ENCODE results near the gene SCN10A. TPM values are rescaled to one million over a fixed set of nuclear protein-coding genes. Genes with fewer than 3 reads are reported as not detected.

The SCN10A gene
- total RNA-seq, 4 donors from 2014 or later = not detected

GRCh38 chr3:38823186-38823585 lies 7.2 kb upstream of the SCN10A start:
- TF ChIP-seq POLR2A (IDR thresholded peaks at IDR 0.05) (no peak), EP300 (IDR thresholded peaks at IDR 0.05) (no peak)
- TF ChIP-seq, protein P1, sequence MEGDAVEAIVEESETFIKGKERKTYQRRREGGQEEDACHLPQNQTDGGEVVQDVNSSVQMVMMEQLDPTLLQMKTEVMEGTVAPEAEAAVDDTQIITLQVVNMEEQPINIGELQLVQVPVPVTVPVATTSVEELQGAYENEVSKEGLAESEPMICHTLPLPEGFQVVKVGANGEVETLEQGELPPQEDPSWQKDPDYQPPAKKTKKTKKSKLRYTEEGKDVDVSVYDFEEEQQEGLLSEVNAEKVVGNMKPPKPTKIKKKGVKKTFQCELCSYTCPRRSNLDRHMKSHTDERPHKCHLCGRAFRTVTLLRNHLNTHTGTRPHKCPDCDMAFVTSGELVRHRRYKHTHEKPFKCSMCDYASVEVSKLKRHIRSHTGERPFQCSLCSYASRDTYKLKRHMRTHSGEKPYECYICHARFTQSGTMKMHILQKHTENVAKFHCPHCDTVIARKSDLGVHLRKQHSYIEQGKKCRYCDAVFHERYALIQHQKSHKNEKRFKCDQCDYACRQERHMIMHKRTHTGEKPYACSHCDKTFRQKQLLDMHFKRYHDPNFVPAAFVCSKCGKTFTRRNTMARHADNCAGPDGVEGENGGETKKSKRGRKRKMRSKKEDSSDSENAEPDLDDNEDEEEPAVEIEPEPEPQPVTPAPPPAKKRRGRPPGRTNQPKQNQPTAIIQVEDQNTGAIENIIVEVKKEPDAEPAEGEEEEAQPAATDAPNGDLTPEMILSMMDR (IDR thresholded peaks at IDR 0.05) = no peak
- Histone ChIP-seq H3K27me3 (no peaks in the 10 kb centered on the region), H3K9me3 (no peaks in the 10 kb centered on the region), H3K4me1 (no peaks in the 10 kb centered on the region), H3K27ac (no peak overlapping the region), H3K4me3 (no peak overlapping the region), H3K36me3 (no peaks in the 10 kb centered on the region)
- DNase-seq (ENCODE audit: low spot score in 2 of 2) = no peak
- WGBS, 2 donors = 83 to 93% methylated on average over 5 of the region's 5 CpGs

- no peak for TF ChIP-seq EP300 (IDR thresholded peaks at IDR 0.05)
Measured at GRCh38 chr3:38811822-38812221, 4.2 kb downstream of the SCN10A start.

DNA sequence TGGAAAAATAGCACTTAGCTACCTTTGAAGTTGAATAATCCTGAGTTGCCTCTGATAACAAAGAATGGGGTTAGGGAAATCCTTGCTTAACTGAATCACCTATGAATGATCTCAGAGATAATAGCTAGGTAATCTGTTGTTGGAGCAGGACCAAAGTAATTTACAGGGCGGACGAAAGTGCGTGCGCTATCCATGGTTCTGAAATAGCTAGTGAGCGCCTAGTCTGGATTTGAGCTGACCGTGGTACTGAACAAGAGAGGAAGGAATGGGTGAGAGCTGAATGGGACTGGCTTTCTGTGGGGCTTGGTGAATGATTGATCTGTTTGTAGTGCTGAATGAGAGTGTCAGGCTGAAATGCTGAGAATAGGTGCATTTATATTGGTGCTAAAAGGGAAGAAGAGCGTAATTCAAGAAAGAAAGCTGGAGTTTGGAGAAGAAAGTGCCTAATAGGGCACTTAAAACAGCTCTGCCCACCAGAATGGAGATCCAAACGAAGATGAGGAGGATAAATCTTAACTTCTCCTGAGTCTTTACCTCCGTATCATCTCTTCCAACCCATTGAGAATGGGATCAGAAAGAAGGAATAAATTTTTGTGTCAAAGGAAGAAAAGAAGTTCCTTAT lies 10.1 kb downstream of the SCN10A start:
- H3K4me1 ChIP-seq = no peaks in the 10 kb centered on the region
- no peaks in the 10 kb centered on the region for H3K9me3 ChIP-seq
- H3K4me3 ChIP-seq = no peak overlapping the region
- WGBS, 2 donors = 16% methylated on average over 9 of the region's 9 CpGs
- H3K27me3 ChIP-seq = no peaks in the 10 kb centered on the region
- H3K36me3 ChIP-seq = no peaks in the 10 kb centered on the region
- TF ChIP-seq EP300 (IDR thresholded peaks at IDR 0.05) = no peak
- TF ChIP-seq, protein P1 (IDR thresholded peaks at IDR 0.05) = no peak
- no peak for TF ChIP-seq POLR2A (IDR thresholded peaks at IDR 0.05)
- no peak overlapping the region for H3K27ac ChIP-seq
- DNase-seq (ENCODE audit: low spot score in 2 of 2) = no peak

More at GRCh38 chr3:38811822-38812221, 4.2 kb downstream of the SCN10A start:
- no peak for DNase-seq (ENCODE audit: low spot score in 2 of 2)
- H3K4me1 ChIP-seq = no peaks in the 10 kb centered on the region
- H3K4me3 ChIP-seq = no peak overlapping the region
- H3K27me3 ChIP-seq = no peaks in the 10 kb centered on the region
- H3K36me3 ChIP-seq = no peaks in the 10 kb centered on the region
- H3K9me3 ChIP-seq = no peaks in the 10 kb centered on the region
- no peak overlapping the region for H3K27ac ChIP-seq
- 73 to 83% methylated on average over 5 of the region's 5 CpGs for WGBS, 2 donors

GRCh38 chr3:38805004-38805403 lies 11.0 kb downstream of the SCN10A start:
- no peak for DNase-seq (ENCODE audit: low spot score in 2 of 2)
- TF ChIP-seq, protein P1 (IDR thresholded peaks at IDR 0.05) = no peak
- no peak for TF ChIP-seq POLR2A (IDR thresholded peaks at IDR 0.05)
- no peak for TF ChIP-seq EP300 (IDR thresholded peaks at IDR 0.05)
- no peaks in the 10 kb centered on the region for H3K4me1 ChIP-seq
- 63 to 77% methylated on average over 1 of the region's 1 CpG for WGBS, 2 donors
- no peaks in the 10 kb centered on the region for H3K9me3 ChIP-seq
- no peaks in the 10 kb centered on the region for H3K27me3 ChIP-seq
- no peak overlapping the region for H3K27ac ChIP-seq
- no peak overlapping the region for H3K4me3 ChIP-seq
- no peaks in the 10 kb centered on the region for H3K36me3 ChIP-seq

- H3K27me3 ChIP-seq = no peaks in the 10 kb centered on the region
- 37 to 55% methylated on average over 1 of the region's 1 CpG for WGBS, 2 donors
- H3K9me3 ChIP-seq = no peaks in the 10 kb centered on the region
- no peaks in the 10 kb centered on the region for H3K36me3 ChIP-seq
- no peaks in the 10 kb centered on the region for H3K4me1 ChIP-seq
- no peak overlapping the region for H3K4me3 ChIP-seq
- DNase-seq (ENCODE audit: low spot score in 2 of 2) = no peak
- TF ChIP-seq, protein P1 (IDR thresholded peaks at IDR 0.05) = no peak
- TF ChIP-seq POLR2A (IDR thresholded peaks at IDR 0.05) = no peak
- no peak for TF ChIP-seq EP300 (IDR thresholded peaks at IDR 0.05)
- H3K27ac ChIP-seq = no peak overlapping the region
Measured at GRCh38 chr3:38800511-38800910, 15.5 kb downstream of the SCN10A start.

Data from tibial nerve (tissue), 4 donors.